Fibroblast of the aortic adventitia (primary cell): ENCODE results near the gene LYRM4. TPM values are rescaled to one million over a fixed set of nuclear protein-coding genes. Genes with fewer than 3 reads are reported as not detected.
"Not testable (repeated sequence)": the region's sequence is repeated elsewhere in the genome, so short reads cannot be mapped to it uniquely, and the experiment has no call there.

Source experiments
- DNase-seq: peaks from one replicate; pipeline ENCODE4 v3.0.0-alpha.2; 2010; ENCODE audit warnings: low read depth
- H3K4me3 ChIP-seq: 2 replicates; pipeline ENCODE4 v1.5.1; 2011; ENCODE audit warnings: low read depth, mild to moderate bottlenecking, control low read depth, low read length, moderate library complexity
- CTCF ChIP-seq: IDR thresholded peaks from 2 replicates; pipeline ENCODE4 v1.5.1; 2011; ENCODE audit warnings: mild to moderate bottlenecking, low read length, control low read depth, inconsistent platforms; ENCODE audit not compliant: insufficient read depth
- small RNA-seq: library from RNA; depleted of rRNA; stranded (forward); fragments of <200 nt; gene quantifications from one replicate; pipeline ENCODE3, GENCODE V24; 2012
- total RNA-seq: library from RNA; depleted of rRNA; stranded (reverse); fragments of >200 nt; gene quantifications from 2 replicates; pipeline ENCODE4 v1.2.3, GENCODE V29; 2012; ENCODE audit warnings: low replicate concordance

The LYRM4 gene
- total RNA-seq, 1 donor: 21.2 TPM

GRCh38 chr6:5067305-5067704 lies 193.4 kb downstream of the LYRM4 start:
- TF ChIP-seq CTCF: no peak
- no peak for DNase-seq
- no peak overlapping the region for H3K4me3 ChIP-seq

GRCh38 chr6:5066456-5067093 lies 194.2 kb downstream of the LYRM4 start:
- TF ChIP-seq CTCF: no peak
- no peak overlapping the region for H3K4me3 ChIP-seq
- DNase-seq: no peak

- TF ChIP-seq CTCF: no peak
- DNase-seq: no peak
- no peak overlapping the region for H3K4me3 ChIP-seq
These were observed 197.1 kb downstream of the LYRM4 start for GRCh38 chr6:5063617-5064016.

GRCh38 chr6:5061152-5061551 lies 199.6 kb downstream of the LYRM4 start:
- TF ChIP-seq CTCF: no peak
- no peak for DNase-seq
- no peak overlapping the region for H3K4me3 ChIP-seq

GRCh38 chr6:5060439-5060838 lies 200.3 kb downstream of the LYRM4 start:
- DNase-seq, H3K4me3 ChIP-seq: not testable (repeated sequence)

- no peak for DNase-seq
- no peak overlapping the region for H3K4me3 ChIP-seq
- TF ChIP-seq CTCF: no peak
These were observed 201.5 kb downstream of the LYRM4 start for GRCh38 chr6:5059036-5059896.

Small RNA genes within 50 kb of the gene (small RNA-seq; reads per million reads assigned to genes)
- 0.38 reads per million for gene MIR3691

Other genes starting within 250 kb of the LYRM4 start
- gene PPP1R3G, start 175.6 kb downstream of the LYRM4 start, total RNA-seq: 3.8 and 10.1 TPM in 2 replicates
- gene FARS2, start 563 bp upstream of the LYRM4 start, total RNA-seq: 7.6 and 25.5 TPM in 2 replicates